A673 (cell line): ENCODE results near the gene PDE6A. TPM values are rescaled to one million over a fixed set of nuclear protein-coding genes. Genes with fewer than 3 reads are reported as not detected.
A peak's percentile ranks its signal among the peaks of the same experiment; 100 is the strongest.

ENCODE experiments used
- BruUV-seq: library from RNA; stranded (reverse); fragments of 400-500 nt; replicated peaks from 2 replicates; lab custom pipeline; 2021; lab: Mats Ljungman, UMichigan
- CTCF ChIA-PET: fragments of 300-600 bp; sonication (Branson Sonifier 250); formaldehyde crosslinking; loops from one replicate; lab custom pipeline; 2022; ENCODE audit warnings: antibody characterized with exemption; lab: Charles Lee
- POLR2A ChIA-PET: fragments of 300-600 bp; sonication (Branson Sonifier 250); formaldehyde crosslinking; loops from one replicate; lab custom pipeline; 2022; ENCODE audit warnings: antibody characterized with exemption; ENCODE audit not compliant: low non-redundant PET; lab: Charles Lee
- DNase-seq: peaks from one replicate; pipeline ENCODE4 v3.0.0-alpha.2; 2015; ENCODE audit warnings: low spot score
- H3K27ac ChIP-seq: fragments of 200-600 bp; sonication (generic); 2 replicates; pipeline ENCODE4 v1.5.1; 2016; ENCODE audit warnings: mixed run types, low read depth, mild to moderate bottlenecking, mixed read lengths, antibody characterized with exemption, low read length; ENCODE audit not compliant: poor library complexity, severe bottlenecking
- H3K27me3 ChIP-seq: fragments of 200-600 bp; sonication (generic); replicated peaks from 2 replicates; pipeline ENCODE4 v1.6.1; 2017; ENCODE audit warnings: mixed run types, low read depth, mild to moderate bottlenecking, mixed read lengths, antibody characterized with exemption, low read length; ENCODE audit not compliant: insufficient read depth, poor library complexity
- H3K36me3 ChIP-seq: fragments of 200-600 bp; sonication (generic); 2 replicates; pipeline ENCODE4 v1.6.1; 2016; ENCODE audit warnings: mixed run types, mild to moderate bottlenecking, mixed read lengths, antibody characterized with exemption, low read length; ENCODE audit not compliant: insufficient read depth, poor library complexity, severe bottlenecking
- H3K4me1 ChIP-seq: fragments of 200-600 bp; sonication (generic); 2 replicates; pipeline ENCODE4 v1.6.1; 2017; ENCODE audit warnings: mixed run types, mild to moderate bottlenecking, mixed read lengths, antibody characterized with exemption, low read length; ENCODE audit not compliant: insufficient read depth, poor library complexity, severe bottlenecking
- H3K4me3 ChIP-seq: fragments of 200-600 bp; sonication (generic); 2 replicates; pipeline ENCODE4 v1.5.1; 2016; ENCODE audit warnings: low read depth, mixed run types, mild to moderate bottlenecking, mixed read lengths, low read length; ENCODE audit not compliant: poor library complexity, severe bottlenecking
- H3K9me3 ChIP-seq: fragments of 200-600 bp; sonication (generic); 2 replicates; pipeline ENCODE4 v1.6.1; 2016; ENCODE audit warnings: mixed run types, low read depth, mild to moderate bottlenecking, mixed read lengths, antibody characterized with exemption, low read length; ENCODE audit not compliant: poor library complexity, severe bottlenecking
- EZH2 ChIP-seq: fragments of 200-600 bp; sonication (generic); IDR thresholded peaks from 2 replicates; pipeline ENCODE4 v1.6.1; 2017; ENCODE audit warnings: borderline replicate concordance, low read depth, mild to moderate bottlenecking, mixed read lengths, antibody characterized with exemption, low read length; ENCODE audit not compliant: poor library complexity, severe bottlenecking
- intact Hi-C: fragments of 100-400 bp; cut with micrococcal nuclease; formaldehyde crosslinking; loops from one replicate; pipeline ENCODE4 v1.10.0; 2022; ENCODE audit not compliant: unreplicated experiment
- total RNA-seq: library from RNA; stranded (reverse); gene quantifications from 2 replicates; pipeline ENCODE4 v1.2.3, GENCODE V29; 2021
- TF ChIP-seq, protein P1 (sequence below): fragments of 300-800, 200-600 bp; sonication (generic); conservative IDR thresholded peaks from 2 replicates; pipeline ENCODE4 v1.5.1; 2017; ENCODE audit warnings: low read depth, mild to moderate bottlenecking, antibody characterized with exemption, low read length, moderate library complexity, mixed read lengths

PDE6A gene
- total RNA-seq, 1 experiment from 2014 or later: 0.49 TPM

- ChIA-PET CTCF (no interaction called here), POLR2A (no interaction called here)
- intact Hi-C loops: no loop called here
- no peaks in the 10 kb centered on the region for H3K27me3 ChIP-seq
- DNase-seq: no peak
- BruUV-seq: no TSS peak
- peak overlapping the region; percentile 11 for H3K27ac ChIP-seq
- H3K4me3 ChIP-seq: no peak overlapping the region
- H3K4me1 ChIP-seq: peaks cover 8% of the 10 kb centered on the region
- TF ChIP-seq, protein P1, sequence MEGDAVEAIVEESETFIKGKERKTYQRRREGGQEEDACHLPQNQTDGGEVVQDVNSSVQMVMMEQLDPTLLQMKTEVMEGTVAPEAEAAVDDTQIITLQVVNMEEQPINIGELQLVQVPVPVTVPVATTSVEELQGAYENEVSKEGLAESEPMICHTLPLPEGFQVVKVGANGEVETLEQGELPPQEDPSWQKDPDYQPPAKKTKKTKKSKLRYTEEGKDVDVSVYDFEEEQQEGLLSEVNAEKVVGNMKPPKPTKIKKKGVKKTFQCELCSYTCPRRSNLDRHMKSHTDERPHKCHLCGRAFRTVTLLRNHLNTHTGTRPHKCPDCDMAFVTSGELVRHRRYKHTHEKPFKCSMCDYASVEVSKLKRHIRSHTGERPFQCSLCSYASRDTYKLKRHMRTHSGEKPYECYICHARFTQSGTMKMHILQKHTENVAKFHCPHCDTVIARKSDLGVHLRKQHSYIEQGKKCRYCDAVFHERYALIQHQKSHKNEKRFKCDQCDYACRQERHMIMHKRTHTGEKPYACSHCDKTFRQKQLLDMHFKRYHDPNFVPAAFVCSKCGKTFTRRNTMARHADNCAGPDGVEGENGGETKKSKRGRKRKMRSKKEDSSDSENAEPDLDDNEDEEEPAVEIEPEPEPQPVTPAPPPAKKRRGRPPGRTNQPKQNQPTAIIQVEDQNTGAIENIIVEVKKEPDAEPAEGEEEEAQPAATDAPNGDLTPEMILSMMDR: no peak
- TF ChIP-seq EZH2: no peak
- H3K9me3 ChIP-seq: no peaks in the 10 kb centered on the region
- H3K36me3 ChIP-seq: no peaks in the 10 kb centered on the region
Measured at GRCh38 chr5:149904977-149905376, 39.6 kb downstream of the PDE6A start.

DNA sequence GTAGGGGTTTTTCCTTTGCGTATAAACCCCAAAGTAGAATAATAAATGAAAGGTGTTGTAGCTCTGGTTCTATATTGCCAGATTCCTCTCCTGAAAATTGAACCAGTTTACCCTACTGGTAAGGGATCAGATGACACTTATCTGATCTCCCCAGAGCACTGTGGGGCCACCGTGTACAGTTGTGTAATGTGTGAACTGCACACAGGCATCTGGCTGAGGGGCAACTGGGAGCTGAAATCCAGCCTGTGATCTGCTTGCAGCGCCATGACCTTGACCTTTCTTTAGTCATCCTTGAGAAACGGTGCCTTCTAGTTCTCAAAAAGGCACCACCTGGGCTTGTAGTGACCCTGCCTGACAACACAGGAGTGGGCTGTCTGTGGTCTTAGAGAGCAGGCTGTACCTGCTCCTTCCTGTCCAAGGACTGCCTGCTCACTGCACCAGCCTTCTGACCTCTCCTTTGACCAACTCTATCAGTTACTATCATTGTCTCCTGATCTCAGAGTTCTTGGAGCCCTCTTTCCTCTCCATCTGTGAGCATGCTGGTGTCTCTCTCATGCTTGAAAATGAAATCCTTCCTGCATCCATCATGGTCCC is 40.2 kb downstream of the PDE6A start:
- Histone ChIP-seq H3K36me3 (no peaks in the 10 kb centered on the region), H3K9me3 (no peaks in the 10 kb centered on the region), H3K27ac (peak overlapping the region; percentile 11), H3K27me3 (no peaks in the 10 kb centered on the region), H3K4me1 (peaks cover 8% of the 10 kb centered on the region), H3K4me3 (no peak overlapping the region)
- no peak for DNase-seq
- ChIA-PET POLR2A (no interaction called here), CTCF (no interaction called here)
- TF ChIP-seq, protein P1: no peak
- intact Hi-C loops: no loop called here
- no TSS peak for BruUV-seq

DNA sequence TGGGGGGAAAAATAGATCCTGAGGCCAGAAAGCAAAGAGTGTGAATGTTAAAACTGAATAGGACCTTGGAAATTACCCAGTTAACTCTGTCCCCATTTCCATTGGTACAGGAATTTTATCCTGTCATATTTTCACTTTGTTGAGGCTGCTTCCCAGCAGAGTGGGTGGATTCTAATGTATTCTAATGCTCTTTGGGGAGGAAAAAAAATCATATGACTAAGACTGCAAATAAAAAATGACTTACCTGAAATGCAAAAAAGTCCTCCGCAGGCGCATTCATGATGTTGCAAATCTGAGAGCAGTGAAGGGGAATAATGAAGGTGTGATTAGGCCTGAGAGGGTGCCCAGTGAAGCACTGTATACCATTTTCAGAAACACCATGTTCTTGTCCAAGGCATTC is 41.2 kb downstream of the PDE6A start:
- no TSS peak for BruUV-seq
- H3K27ac ChIP-seq: no peak overlapping the region
- peaks cover 8% of the 10 kb centered on the region for H3K4me1 ChIP-seq
- no peaks in the 10 kb centered on the region for H3K9me3 ChIP-seq
- H3K36me3 ChIP-seq: no peaks in the 10 kb centered on the region
- DNase-seq: no peak
- no peak for TF ChIP-seq EZH2
- TF ChIP-seq, protein P1: no peak
- no peak overlapping the region for H3K4me3 ChIP-seq
- intact Hi-C loops: no loop called here
- ChIA-PET CTCF (no interaction called here), POLR2A (no interaction called here)
- no peaks in the 10 kb centered on the region for H3K27me3 ChIP-seq
